ENCODE measurements around the gene GPATCH4.
A peak's percentile ranks its signal among the peaks of the same experiment; 100 is the strongest.

GPATCH4 gene

DNA sequence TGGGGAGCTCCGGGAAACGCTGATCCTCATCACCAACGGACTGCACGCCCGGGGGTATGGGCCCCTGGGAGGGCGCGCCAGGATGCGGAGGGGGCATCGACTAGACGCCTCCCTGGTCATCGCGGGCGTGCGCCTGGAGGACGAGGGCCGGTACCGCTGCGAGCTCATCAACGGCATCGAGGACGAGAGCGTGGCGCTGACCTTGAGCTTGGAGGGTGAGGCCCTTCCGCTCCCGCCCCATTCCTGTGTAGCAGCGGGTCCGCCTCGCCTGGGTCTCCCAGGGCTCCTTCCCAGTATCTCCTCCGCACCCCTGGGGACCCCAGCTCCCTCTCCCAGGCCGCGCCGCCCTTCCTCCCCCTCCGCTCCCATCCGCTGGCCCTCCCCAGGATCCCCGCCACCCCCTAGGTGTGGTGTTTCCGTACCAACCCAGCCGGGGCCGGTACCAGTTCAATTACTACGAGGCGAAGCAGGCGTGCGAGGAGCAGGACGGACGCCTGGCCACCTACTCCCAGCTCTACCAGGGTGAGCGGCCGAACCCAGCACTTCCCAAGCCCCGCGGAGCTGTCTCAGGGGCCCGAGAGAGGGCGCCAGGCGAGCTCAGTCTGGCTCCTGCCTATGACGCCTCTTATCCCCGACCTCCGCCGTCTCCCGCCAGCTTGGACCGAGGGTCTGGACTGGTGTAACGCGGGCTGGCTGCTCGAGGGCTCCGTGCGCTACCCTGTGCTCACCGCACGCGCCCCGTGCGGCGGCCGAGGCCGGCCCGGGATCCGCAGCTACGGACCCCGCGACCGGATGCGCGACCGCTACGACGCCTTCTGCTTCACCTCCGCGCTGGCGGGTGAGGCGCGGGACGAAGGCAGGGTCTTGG lies 22.9 kb upstream of the GPATCH4 start:
- POLR2A ChIA-PET: interaction anchor here (0.9 kb wide), 1 partner anchor 58 kb away, joined by 4 read pairs; no protein-coding TSS in a partner anchor

DNA sequence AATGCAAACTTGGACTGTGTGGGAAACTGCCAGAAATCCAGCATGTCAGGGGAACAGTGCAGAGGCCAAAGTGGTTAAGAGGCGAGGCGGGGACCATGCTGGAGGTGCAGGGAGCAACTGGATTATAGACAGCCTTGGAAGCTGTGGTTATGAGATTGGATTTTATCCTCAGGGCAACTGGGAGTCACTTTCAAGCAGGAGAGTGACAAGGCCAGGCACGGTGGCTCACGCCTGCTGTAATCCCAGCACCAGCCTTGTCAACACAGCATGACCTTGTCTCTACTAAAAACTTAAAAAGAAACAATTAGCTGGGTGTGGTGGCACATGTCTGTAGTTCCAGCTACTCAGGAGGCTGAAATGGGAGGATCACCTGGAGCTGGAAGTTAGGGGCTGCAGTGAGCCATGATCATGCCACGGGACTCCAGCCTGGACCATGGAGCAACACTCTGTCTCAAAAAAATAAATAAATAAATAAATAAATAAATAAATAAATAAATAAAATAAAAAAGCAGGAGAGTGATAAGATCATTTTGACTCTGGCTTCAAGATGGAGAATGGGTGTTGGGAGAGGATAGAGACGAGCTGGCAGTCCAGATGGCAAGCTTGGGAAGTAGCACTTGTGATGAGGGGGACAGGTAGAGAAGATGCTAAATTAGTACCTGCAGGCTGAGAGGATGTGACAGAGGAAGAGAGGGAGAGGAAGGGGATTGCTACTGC lies 21.5 kb upstream of the GPATCH4 start:
- H3K36me3 ChIP-seq (ENCODE audit: control insufficient read depth in 4 of 4, insufficient read depth in 4 of 4, low read length in 3 of 4): no peaks in the 10 kb centered on the region
- POLR2A ChIA-PET: no interaction called here

More for the DNA sequence above, 22.9 kb upstream of the GPATCH4 start:
- Histone ChIP-seq H3K36me3 (ENCODE audit: control insufficient read depth in 4 of 4, insufficient read depth in 4 of 4, low read length in 3 of 4) (no peaks in the 10 kb centered on the region), H3K4me1 (ENCODE audit: control extremely low read depth in 1 of 4, control insufficient read depth in 4 of 4, insufficient read depth in 4 of 4, low read length in 3 of 4) (peaks cover 0 to 23% (median 18%) of the 10 kb centered on the region in 4 experiments), H3K9me3 (ENCODE audit: control extremely low read depth in 1 of 5, control insufficient read depth in 4 of 5, insufficient read depth in 2 of 5, low read depth in 1 of 5, low read length in 4 of 5) (no peaks in the 10 kb centered on the region), H3K27me3 (replicated peaks in 2 of 5; ENCODE audit: control insufficient read depth in 4 of 5, insufficient read depth in 5 of 5, low read length in 4 of 5) (peaks cover 4 to 67% (median 24%) of the 10 kb centered on the region in 5 experiments), H3K27ac (ENCODE audit: insufficient read depth in 1 of 2, low read depth in 1 of 2, low read length in 2 of 2, poor library complexity in 1 of 2, severe bottlenecking in 2 of 2) (no peak overlapping the region), H3K4me3 (ENCODE audit: control insufficient read depth in 1 of 7, extremely low read depth in 1 of 7, insufficient read depth in 4 of 7, low read depth in 2 of 7, low read length in 6 of 7) (peak overlapping the region in 6 of 7 experiments; percentile 37 to 64 (median 52))
- CTCF ChIA-PET: interaction anchor here (0.8 to 14.0 kb wide), 21 partner anchors 10 to 266 kb away, joined by 3 to 275 read pairs (median 7); partner anchors contain the start of genes BCAN, CRABP2, MRPL24 and NES
- WGBS (ENCODE audit: insufficient coverage): 4% methylated on average over 57 of the region's 87 CpGs
- peak; percentile 38 to 54 (median 50) for DNase-seq

DNA sequence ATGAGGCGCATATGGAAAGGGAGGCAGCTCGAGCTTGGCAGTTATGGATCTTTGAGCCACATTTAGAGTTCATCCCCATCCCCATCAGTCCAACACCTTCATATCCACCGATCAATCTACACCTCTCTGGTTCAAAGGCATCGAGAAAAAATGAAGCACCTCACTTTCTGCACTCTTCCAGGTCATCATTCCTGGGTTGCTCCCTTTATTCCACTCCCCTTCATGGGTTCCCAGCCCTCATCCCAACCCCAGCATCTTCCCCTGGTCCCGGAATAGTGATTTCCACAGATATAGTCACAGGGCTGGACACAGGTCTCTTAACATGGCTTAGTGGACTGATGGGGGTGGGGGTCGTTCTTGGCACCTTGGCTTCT lies 18.3 kb upstream of the GPATCH4 start:
- CTCF ChIA-PET: interaction anchor here (0.6 to 14.0 kb wide), 25 partner anchors 8 to 308 kb away, joined by 3 to 268 read pairs (median 4); partner anchors contain the start of gene GPATCH4
- POLR2A ChIA-PET: interaction anchor here (0.6 kb wide), 1 partner anchor 152 kb away, joined by 6 read pairs; no protein-coding TSS in a partner anchor
- Histone ChIP-seq H3K27me3 (replicated peaks in 2 of 5; ENCODE audit: control insufficient read depth in 4 of 5, insufficient read depth in 5 of 5, low read length in 4 of 5) (peaks cover 4 to 55% (median 18%) of the 10 kb centered on the region in 5 experiments), H3K27ac (ENCODE audit: insufficient read depth in 1 of 2, low read depth in 1 of 2, low read length in 2 of 2, poor library complexity in 1 of 2, severe bottlenecking in 2 of 2) (no peak overlapping the region), H3K4me3 (ENCODE audit: control insufficient read depth in 1 of 7, extremely low read depth in 1 of 7, insufficient read depth in 4 of 7, low read depth in 2 of 7, low read length in 6 of 7) (no peak overlapping the region), H3K4me1 (ENCODE audit: control extremely low read depth in 1 of 4, control insufficient read depth in 4 of 4, insufficient read depth in 4 of 4, low read length in 3 of 4) (peaks cover 0 to 18% (median 9%) of the 10 kb centered on the region in 4 experiments), H3K9me3 (ENCODE audit: control extremely low read depth in 1 of 5, control insufficient read depth in 4 of 5, insufficient read depth in 2 of 5, low read depth in 1 of 5, low read length in 4 of 5) (no peaks in the 10 kb centered on the region), H3K36me3 (ENCODE audit: control insufficient read depth in 4 of 4, insufficient read depth in 4 of 4, low read length in 3 of 4) (no peaks in the 10 kb centered on the region)
- WGBS (ENCODE audit: insufficient coverage): 15% methylated on average over 3 of the region's 6 CpGs
- no peak for DNase-seq

More for the DNA sequence above, 21.5 kb upstream of the GPATCH4 start:
- no peak overlapping the region for H3K4me3 ChIP-seq (ENCODE audit: control insufficient read depth in 1 of 7, extremely low read depth in 1 of 7, insufficient read depth in 4 of 7, low read depth in 2 of 7, low read length in 6 of 7)
- no peak for DNase-seq
- CTCF ChIA-PET: interaction anchor here (0.8 to 14.0 kb wide), 11 partner anchors 9 to 137 kb away, joined by 3 to 275 read pairs (median 12); partner anchors contain the start of genes BCAN, MRPL24 and NES
- peaks cover 0 to 25% (median 18%) of the 10 kb centered on the region in 4 experiments for H3K4me1 ChIP-seq (ENCODE audit: control extremely low read depth in 1 of 4, control insufficient read depth in 4 of 4, insufficient read depth in 4 of 4, low read length in 3 of 4)
- 100% methylated on average over 4 of the region's 6 CpGs for WGBS (ENCODE audit: insufficient coverage)
- H3K9me3 ChIP-seq (ENCODE audit: control extremely low read depth in 1 of 5, control insufficient read depth in 4 of 5, insufficient read depth in 2 of 5, low read depth in 1 of 5, low read length in 4 of 5): no peaks in the 10 kb centered on the region
- peaks cover 4 to 68% (median 22%) of the 10 kb centered on the region in 5 experiments for H3K27me3 ChIP-seq (replicated peaks in 2 of 5; ENCODE audit: control insufficient read depth in 4 of 5, insufficient read depth in 5 of 5, low read length in 4 of 5)
- no peak overlapping the region for H3K27ac ChIP-seq (ENCODE audit: insufficient read depth in 1 of 2, low read depth in 1 of 2, low read length in 2 of 2, poor library complexity in 1 of 2, severe bottlenecking in 2 of 2)

DNA sequence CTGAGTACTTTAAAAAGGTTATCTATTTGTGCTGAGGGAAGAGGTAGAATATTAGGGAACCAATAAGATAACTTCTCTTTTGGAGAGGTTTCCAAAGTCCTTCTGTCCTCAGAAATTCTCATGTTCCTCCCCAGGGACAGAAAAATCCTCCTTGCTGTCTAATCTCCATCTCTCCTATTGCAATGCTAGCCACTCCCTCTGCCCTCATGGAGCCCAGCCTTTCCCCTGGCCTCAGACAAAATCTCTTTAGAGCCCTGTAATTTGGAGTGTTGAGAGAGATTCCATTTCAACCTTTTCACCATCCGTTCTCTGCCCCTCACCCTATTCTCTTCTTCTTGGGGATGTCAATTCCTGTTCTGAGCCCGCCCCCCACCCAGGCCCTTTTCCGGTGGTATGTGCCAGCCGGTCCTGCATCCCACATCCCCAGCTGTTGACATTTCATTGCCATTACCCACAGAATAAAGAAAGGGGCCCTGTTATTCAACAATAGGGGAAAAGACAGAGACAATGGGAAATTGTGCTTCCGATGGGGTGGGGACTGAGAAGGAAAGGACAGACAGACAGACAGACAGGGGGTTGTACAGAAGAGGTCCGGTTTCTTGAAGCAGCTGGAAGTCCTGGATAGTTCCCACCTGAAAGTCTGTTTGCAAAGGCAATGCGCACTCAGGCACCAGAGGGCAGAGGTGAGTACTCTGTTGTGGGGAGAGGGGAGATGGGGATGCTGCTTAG lies 17.7 kb upstream of the GPATCH4 start, which contains the start of gene HAPLN2:
HAPLN2 (plus strand) TSS at position 563 of the 729 bp plus-strand sequence. CDS start 4,076 bp downstream, outside the sequence.
- Histone ChIP-seq H3K27me3 (replicated peaks in 2 of 5; ENCODE audit: control insufficient read depth in 4 of 5, insufficient read depth in 5 of 5, low read length in 4 of 5) (peaks cover 4 to 50% (median 18%) of the 10 kb centered on the region in 5 experiments), H3K27ac (ENCODE audit: insufficient read depth in 1 of 2, low read depth in 1 of 2, low read length in 2 of 2, poor library complexity in 1 of 2, severe bottlenecking in 2 of 2) (no peak within 1 kb of the TSS), H3K4me1 (ENCODE audit: control extremely low read depth in 1 of 4, control insufficient read depth in 4 of 4, insufficient read depth in 4 of 4, low read length in 3 of 4) (peaks cover 0 to 13% (median 3%) of the 10 kb centered on the region in 4 experiments), H3K36me3 (ENCODE audit: control insufficient read depth in 4 of 4, insufficient read depth in 4 of 4, low read length in 3 of 4) (no peaks in the 10 kb centered on the region), H3K9me3 (ENCODE audit: control extremely low read depth in 1 of 5, control insufficient read depth in 4 of 5, insufficient read depth in 2 of 5, low read depth in 1 of 5, low read length in 4 of 5) (no peaks in the 10 kb centered on the region), H3K4me3 (ENCODE audit: control insufficient read depth in 1 of 7, extremely low read depth in 1 of 7, insufficient read depth in 4 of 7, low read depth in 2 of 7, low read length in 6 of 7) (no peak within 1 kb of the TSS)
- DNase-seq: peak; percentile 39 to 55 (median 46)
- POLR2A ChIA-PET: interaction anchor here (0.6 kb wide), 2 partner anchors 44 to 151 kb away, joined by 6 to 7 read pairs; no protein-coding TSS in a partner anchor
- CTCF ChIA-PET: interaction anchor here (0.6 to 14.0 kb wide), 21 partner anchors 9 to 309 kb away, joined by 3 to 268 read pairs (median 5); no protein-coding TSS in a partner anchor
- 0% methylated on average over 2 of the region's 7 CpGs for WGBS (ENCODE audit: insufficient coverage)

DNA sequence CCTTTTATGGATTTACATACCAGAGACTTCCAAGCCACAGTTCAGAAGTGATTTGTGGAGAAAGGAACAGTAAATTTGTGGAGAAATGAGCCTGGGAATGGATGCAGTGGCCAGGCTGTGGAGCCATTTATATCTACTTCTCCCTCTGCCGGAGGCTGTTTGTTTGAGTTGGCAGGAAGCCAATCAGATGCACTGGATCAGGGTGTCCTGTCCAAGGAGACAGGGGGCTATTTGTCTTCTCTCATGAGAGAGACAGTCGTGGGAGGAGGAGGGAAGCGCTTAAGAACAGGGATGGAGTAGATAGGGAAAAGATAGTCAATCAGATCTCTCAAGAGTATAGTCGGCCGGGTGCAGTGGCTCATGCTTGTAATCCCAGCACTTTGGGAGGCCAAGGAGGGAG lies 15.2 kb upstream of the GPATCH4 start:
- peaks cover 0 to 12% (median 3%) of the 10 kb centered on the region in 4 experiments for H3K4me1 ChIP-seq (ENCODE audit: control extremely low read depth in 1 of 4, control insufficient read depth in 4 of 4, insufficient read depth in 4 of 4, low read length in 3 of 4)
- ChIA-PET POLR2A (no interaction called here), CTCF (interaction anchor here (0.8 to 4.8 kb wide), 12 partner anchors 8 to 239 kb away, joined by 3 to 35 read pairs (median 4); no protein-coding TSS in a partner anchor)
- H3K27me3 ChIP-seq (replicated peaks in 2 of 5; ENCODE audit: control insufficient read depth in 4 of 5, insufficient read depth in 5 of 5, low read length in 4 of 5): peaks cover 4 to 31% (median 15%) of the 10 kb centered on the region in 5 experiments
- 14% methylated on average over 1 of the region's 5 CpGs for WGBS (ENCODE audit: insufficient coverage)
- H3K9me3 ChIP-seq (ENCODE audit: control extremely low read depth in 1 of 5, control insufficient read depth in 4 of 5, insufficient read depth in 2 of 5, low read depth in 1 of 5, low read length in 4 of 5): no peaks in the 10 kb centered on the region
- H3K4me3 ChIP-seq (ENCODE audit: control insufficient read depth in 1 of 7, extremely low read depth in 1 of 7, insufficient read depth in 4 of 7, low read depth in 2 of 7, low read length in 6 of 7): no peak overlapping the region
- no peak overlapping the region for H3K27ac ChIP-seq (ENCODE audit: insufficient read depth in 1 of 2, low read depth in 1 of 2, low read length in 2 of 2, poor library complexity in 1 of 2, severe bottlenecking in 2 of 2)
- DNase-seq: peak in 1 of 3 donors; percentile 34
- H3K36me3 ChIP-seq (ENCODE audit: control insufficient read depth in 4 of 4, insufficient read depth in 4 of 4, low read length in 3 of 4): no peaks in the 10 kb centered on the region

DNA sequence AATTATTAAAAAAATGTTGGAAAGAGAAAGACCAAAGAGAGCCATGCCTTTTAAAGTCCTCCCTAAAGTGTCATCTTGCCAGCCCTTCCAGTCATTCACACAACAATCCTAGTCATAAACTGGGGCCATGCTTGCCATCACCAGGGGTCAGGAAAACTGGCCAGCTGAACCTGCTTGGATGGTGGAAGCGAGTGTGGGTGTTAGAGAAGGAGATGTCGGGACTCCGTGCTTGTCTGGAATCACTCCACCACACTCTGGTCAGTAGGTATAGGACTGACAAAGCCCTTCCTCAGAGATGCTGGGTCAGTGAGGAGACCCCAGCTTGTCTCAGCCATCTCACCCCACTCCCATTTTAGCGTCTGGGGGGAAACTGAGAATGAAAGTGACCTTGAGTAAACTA lies 14.7 kb upstream of the GPATCH4 start:
- H3K27ac ChIP-seq (ENCODE audit: insufficient read depth in 1 of 2, low read depth in 1 of 2, low read length in 2 of 2, poor library complexity in 1 of 2, severe bottlenecking in 2 of 2): no peak overlapping the region
- DNase-seq: no peak
- H3K4me1 ChIP-seq (ENCODE audit: control extremely low read depth in 1 of 4, control insufficient read depth in 4 of 4, insufficient read depth in 4 of 4, low read length in 3 of 4): peaks cover 0 to 12% (median 3%) of the 10 kb centered on the region in 4 experiments
- H3K36me3 ChIP-seq (ENCODE audit: control insufficient read depth in 4 of 4, insufficient read depth in 4 of 4, low read length in 3 of 4): no peaks in the 10 kb centered on the region
- no peaks in the 10 kb centered on the region for H3K9me3 ChIP-seq (ENCODE audit: control extremely low read depth in 1 of 5, control insufficient read depth in 4 of 5, insufficient read depth in 2 of 5, low read depth in 1 of 5, low read length in 4 of 5)
- 83% methylated on average over 2 of the region's 4 CpGs for WGBS (ENCODE audit: insufficient coverage)
- peaks cover 4 to 27% (median 15%) of the 10 kb centered on the region in 5 experiments for H3K27me3 ChIP-seq (replicated peaks in 2 of 5; ENCODE audit: control insufficient read depth in 4 of 5, insufficient read depth in 5 of 5, low read length in 4 of 5)
- POLR2A ChIA-PET: interaction anchor here (0.6 kb wide), 1 partner anchor 86 kb away, joined by 3 read pairs; no protein-coding TSS in a partner anchor
- CTCF ChIA-PET: interaction anchor here (1.8 to 4.8 kb wide), 4 partner anchors 8 to 74 kb away, joined by 5 to 35 read pairs (median 14); no protein-coding TSS in a partner anchor
- H3K4me3 ChIP-seq (ENCODE audit: control insufficient read depth in 1 of 7, extremely low read depth in 1 of 7, insufficient read depth in 4 of 7, low read depth in 2 of 7, low read length in 6 of 7): no peak overlapping the region

Measured in common myeloid progenitor, CD34-positive (primary cell).